Activated CD8-positive, alpha-beta memory T cell treated with anti-CD3 and anti-CD28 coated beads, Interleukin-2, amount 50 U/mL, for 48 hours (primary cell): ENCODE data around the gene PYCARD.
"Not testable (repeated sequence)": the region's sequence is repeated elsewhere in the genome, so short reads cannot be mapped to it uniquely, and the experiment has no call there.

ENCODE experiments used
- DNase-seq: peaks from one replicate; pipeline ENCODE4 v3.0.0-alpha.2; 2020

Gene PYCARD

GRCh38 chr16:31189412-31189778, 13.2 kb downstream of the PYCARD start:
- DNase-seq = no peak

DNA sequence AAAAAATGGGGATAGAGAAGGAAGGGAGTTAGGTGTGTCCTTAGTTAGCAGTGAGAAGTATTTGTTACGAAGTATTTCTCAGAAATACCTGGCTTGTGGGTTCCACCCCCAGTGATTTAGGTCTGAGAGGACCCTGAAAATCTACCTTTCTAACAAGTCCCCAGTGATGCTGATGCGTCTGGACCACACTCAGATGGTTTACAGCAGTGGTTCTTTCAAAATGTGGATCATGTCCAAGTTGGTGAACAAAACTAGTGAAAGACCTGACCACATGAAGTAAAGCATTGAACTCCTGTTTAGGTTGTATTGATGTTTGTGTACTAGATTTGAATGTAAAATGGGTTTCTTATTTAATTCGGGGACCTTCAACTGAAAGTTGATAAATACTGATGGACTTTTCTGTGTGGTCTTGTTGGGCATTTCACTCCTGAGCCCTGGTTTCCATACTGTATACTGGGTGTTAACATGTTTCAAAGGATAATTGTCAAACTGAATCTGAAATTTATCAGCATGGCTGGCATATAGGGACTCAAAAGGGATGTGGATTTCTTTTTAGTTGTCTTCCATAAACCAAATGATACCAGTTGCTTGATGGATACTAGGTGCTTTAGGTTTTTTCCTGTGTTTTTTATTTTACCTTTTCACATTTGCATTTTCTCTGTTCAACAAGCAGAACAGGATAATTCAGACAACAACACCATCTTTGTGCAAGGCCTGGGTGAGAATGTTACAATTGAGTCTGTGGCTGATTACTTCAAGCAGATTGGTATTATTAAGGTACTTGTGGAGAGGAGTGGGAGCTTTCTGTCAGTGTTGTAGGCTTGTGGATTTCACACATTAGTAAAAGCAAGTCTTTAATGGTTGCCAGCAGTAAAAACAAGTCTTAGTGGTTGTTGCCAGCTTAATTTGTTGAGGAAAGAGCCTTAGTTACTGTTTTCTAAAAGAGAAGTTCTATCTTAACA, 13.8 kb downstream of the PYCARD start:
- no peak for DNase-seq

- DNase-seq = peak; percentile 56
Observed at GRCh38 chr16:31187808-31188189, 14.8 kb downstream of the PYCARD start.

DNA sequence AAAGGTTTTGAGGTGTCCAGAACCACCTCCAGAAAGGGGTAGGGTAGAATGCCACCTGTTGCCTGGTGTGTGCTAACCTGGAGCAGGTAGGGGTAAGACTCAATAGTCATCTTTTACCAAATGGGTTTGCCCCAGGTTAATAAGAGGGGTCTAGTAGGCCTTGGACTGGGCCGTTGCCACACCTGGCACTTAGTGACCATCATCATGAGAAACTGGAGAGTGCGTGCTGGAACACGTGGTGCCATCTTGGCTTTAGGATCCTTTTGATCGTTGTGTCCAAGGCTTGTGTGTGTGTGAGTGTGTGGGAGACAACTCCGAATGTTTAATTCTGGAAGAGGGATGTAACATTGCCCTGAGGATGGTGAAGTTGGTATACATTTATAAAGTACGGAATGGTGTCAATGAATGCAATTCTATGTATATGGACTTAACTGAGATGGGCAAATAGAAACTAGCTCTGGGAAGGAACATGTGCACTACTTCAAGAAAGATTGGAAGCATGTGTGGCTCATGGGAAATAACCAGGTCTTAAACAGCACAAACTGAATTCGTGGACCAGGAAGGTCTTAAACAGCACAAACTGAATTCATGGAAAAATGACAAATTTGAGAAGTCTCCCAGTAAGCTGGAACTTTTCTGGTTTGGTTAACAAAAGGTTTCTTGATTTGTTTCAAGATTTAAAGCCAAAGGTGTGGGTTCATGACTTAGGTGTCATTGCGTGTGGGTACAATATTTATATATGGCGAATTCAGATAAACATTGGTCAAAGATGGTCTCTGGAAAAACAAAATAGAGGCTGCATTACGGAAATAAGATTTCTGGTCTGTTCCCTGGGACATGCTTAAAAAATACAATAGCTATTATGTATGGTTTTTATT, 15.4 kb downstream of the PYCARD start:
- peak; percentile 57 for DNase-seq

GRCh38 chr16:31186176-31186575, 16.4 kb downstream of the PYCARD start:
- DNase-seq = no peak

DNA sequence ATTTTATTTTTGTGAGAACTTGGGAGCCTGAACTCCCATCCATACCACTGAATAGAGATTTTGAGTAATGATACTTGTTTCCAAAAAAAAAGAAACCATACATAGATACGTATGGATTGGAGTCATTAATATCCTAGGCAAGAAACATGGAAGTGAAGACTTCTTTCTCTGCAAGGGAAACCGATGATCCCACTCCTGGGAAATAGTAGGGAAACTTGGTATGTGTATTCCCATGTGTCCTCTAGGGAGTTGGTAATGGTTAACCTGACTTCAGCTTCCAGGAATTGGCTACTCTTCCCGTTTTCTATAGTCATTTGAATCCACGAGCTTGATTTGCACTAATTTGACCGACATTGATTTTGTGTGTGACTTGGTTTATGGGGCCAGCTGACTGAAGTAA, 17.2 kb downstream of the PYCARD start:
- no peak for DNase-seq

DNA sequence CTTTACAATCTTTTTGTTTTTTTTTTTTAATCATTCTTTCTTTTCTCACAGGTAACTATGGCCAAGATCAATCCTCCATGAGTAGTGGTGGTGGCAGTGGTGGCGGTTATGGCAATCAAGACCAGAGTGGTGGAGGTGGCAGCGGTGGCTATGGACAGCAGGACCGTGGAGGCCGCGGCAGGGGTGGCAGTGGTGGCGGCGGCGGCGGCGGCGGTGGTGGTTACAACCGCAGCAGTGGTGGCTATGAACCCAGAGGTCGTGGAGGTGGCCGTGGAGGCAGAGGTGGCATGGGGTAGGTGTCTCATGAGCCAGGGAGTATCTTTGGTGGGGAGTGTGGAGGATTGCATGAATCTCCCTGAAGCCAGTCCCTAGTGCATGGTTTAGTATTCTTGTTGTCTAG, 17.7 kb downstream of the PYCARD start:
- no peak for DNase-seq

GRCh38 chr16:31183432-31184428, 18.8 kb downstream of the PYCARD start:
- DNase-seq = no peak

DNA sequence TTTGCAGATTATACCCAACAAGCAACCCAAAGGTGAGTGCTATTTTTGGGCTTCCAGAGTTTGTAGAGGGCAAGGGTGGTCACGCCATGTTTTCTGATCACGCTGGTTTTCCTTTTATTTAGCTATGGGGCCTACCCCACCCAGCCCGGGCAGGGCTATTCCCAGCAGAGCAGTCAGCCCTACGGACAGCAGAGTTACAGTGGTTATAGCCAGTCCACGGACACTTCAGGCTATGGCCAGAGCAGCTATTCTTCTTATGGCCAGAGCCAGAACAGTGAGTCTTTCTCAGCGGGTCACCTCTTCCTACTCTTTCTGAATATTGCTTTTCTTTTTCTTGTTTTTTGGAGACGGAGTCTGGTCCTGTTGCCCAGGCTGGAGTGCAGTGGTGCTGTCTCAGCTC, 20.2 kb downstream of the PYCARD start:
- DNase-seq = no peak

- peak; percentile 69 for DNase-seq
Observed at GRCh38 chr16:31181102-31181830, 21.3 kb downstream of the PYCARD start.

- peak; percentile 98 for DNase-seq
Observed at GRCh38 chr16:31179747-31180459, 22.7 kb downstream of the PYCARD start, which contains the start of gene FUS. Gene FUS, plus strand, starts transcription at chr16:31180139. Its CDS starts 76 bp downstream, at chr16:31180215.

- DNase-seq = no peak
Observed at GRCh38 chr16:31179219-31179746, 23.3 kb downstream of the PYCARD start.

DNA sequence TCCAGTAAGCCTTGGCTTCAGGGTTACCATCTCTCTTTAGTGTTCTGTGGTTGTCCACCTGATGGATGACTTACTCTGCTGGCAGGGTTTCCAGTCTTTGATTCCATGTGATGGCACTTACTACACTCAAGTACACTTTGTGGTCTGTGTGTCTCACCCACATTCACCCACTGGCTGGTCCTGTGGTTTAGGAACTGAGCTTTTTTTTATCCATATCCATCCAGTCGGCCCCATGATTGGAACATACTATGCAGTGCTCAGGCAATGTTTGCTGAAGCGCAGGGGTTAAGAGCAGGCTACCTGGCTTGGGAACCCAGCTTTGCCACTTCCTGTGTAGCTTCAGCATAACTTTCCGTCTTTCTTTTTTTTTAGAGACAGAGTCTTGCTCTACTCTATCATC, 25.4 kb downstream of the PYCARD start:
- peak; percentile 70 for DNase-seq

GRCh38 chr16:31170048-31170447, 32.5 kb downstream of the PYCARD start:
- not testable (repeated sequence) for DNase-seq

- DNase-seq = no peak
Observed at GRCh38 chr16:31168848-31169247, 33.7 kb downstream of the PYCARD start.

DNA sequence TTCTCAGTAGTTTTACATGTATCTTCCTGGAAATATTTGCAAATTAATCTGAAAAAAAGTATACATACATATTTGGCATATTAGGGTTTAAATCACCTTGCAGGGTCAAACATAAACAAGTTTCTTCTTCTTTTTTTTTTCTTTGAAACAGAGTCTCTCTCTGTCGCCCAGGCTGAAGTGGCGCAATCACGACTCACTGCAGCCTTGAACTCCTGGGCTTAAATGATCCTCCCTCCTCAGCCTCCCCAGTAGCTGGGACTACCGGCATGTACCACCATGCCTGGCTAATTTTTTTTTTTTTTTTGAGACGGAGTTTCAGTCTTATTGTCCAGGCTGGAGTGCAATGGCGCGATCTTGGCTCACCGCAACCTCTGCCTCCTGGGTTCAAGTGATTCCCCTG, 35.2 kb downstream of the PYCARD start:
- no peak for DNase-seq

- DNase-seq = no peak
Observed at GRCh38 chr16:31157136-31157535, 45.4 kb downstream of the PYCARD start.
